ENCODE measurements around the gene ZBTB7C. TPM values are rescaled to one million over a fixed set of nuclear protein-coding genes. Genes with fewer than 3 reads are reported as not detected.

Gene ZBTB7C
- polyA plus RNA-seq, 1 experiment: not detected

DNA sequence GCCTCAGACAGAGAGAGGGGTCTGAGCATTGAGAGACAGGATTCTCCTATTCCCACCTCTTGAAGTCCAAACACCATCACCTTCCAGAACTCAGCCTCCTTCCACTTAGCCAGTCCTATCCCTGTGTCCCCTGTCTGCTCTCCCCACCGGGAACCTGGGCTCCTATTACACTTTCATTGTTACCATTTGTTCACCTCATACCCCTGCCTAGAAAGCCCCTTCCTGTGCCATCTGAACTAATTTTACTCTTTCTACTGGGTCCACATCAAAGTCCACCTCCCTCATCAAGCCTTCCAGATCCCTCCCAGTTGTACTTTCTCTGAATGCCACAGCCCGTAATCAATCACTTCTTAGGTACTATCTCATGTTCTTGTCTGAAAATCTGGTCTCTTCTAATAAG lies 220.6 kb downstream of the ZBTB7C start:
- POLR2A ChIA-PET: no interaction called here
- DNase-seq (ENCODE audit: low read depth): no peak
- peaks cover 13% of the 10 kb centered on the region for H3K27me3 ChIP-seq (ENCODE audit: control insufficient read depth, insufficient read depth, low read length)
- no peaks in the 10 kb centered on the region for H3K36me3 ChIP-seq (ENCODE audit: control insufficient read depth, insufficient read depth, low read length)
- TF ChIP-seq, protein P1, sequence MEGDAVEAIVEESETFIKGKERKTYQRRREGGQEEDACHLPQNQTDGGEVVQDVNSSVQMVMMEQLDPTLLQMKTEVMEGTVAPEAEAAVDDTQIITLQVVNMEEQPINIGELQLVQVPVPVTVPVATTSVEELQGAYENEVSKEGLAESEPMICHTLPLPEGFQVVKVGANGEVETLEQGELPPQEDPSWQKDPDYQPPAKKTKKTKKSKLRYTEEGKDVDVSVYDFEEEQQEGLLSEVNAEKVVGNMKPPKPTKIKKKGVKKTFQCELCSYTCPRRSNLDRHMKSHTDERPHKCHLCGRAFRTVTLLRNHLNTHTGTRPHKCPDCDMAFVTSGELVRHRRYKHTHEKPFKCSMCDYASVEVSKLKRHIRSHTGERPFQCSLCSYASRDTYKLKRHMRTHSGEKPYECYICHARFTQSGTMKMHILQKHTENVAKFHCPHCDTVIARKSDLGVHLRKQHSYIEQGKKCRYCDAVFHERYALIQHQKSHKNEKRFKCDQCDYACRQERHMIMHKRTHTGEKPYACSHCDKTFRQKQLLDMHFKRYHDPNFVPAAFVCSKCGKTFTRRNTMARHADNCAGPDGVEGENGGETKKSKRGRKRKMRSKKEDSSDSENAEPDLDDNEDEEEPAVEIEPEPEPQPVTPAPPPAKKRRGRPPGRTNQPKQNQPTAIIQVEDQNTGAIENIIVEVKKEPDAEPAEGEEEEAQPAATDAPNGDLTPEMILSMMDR (IDR thresholded peaks at IDR 0.05; ENCODE audit: insufficient read depth, low read depth, low read length): no peak
- H3K4me3 ChIP-seq (ENCODE audit: low read depth, low read length): no peak overlapping the region
- CTCF ChIA-PET: no interaction called here

DNA sequence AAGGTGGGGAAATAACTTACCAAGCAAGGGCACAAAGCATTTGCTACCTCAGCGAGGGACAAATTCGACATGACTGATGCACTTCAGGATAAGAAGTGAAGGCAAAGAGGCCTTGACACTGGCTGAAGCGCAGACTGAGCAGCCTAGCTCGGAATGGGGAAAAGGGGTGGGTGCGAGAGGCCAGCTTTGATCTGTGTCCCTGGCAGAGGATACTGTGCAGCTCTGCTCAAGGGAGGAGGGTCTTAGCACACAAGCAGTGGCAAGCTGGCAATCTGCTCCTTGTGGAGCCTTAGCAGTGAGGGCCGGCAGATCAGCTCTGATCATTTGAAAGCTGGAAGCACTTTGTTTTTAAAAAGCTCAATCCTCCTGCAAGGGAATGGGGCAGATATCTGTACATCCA lies 222.3 kb downstream of the ZBTB7C start:
- TF ChIP-seq, protein P1 (IDR thresholded peaks at IDR 0.05; ENCODE audit: insufficient read depth, low read depth, low read length): no peak
- H3K4me3 ChIP-seq (ENCODE audit: low read depth, low read length): no peak overlapping the region
- POLR2A ChIA-PET: no interaction called here
- peaks cover 13% of the 10 kb centered on the region for H3K27me3 ChIP-seq (ENCODE audit: control insufficient read depth, insufficient read depth, low read length)
- H3K36me3 ChIP-seq (ENCODE audit: control insufficient read depth, insufficient read depth, low read length): no peaks in the 10 kb centered on the region
- DNase-seq (ENCODE audit: low read depth): no peak
- CTCF ChIA-PET: interaction anchor here (1.0 kb wide), 1 partner anchor 21 kb away, joined by 3 read pairs; no protein-coding TSS in a partner anchor

DNA sequence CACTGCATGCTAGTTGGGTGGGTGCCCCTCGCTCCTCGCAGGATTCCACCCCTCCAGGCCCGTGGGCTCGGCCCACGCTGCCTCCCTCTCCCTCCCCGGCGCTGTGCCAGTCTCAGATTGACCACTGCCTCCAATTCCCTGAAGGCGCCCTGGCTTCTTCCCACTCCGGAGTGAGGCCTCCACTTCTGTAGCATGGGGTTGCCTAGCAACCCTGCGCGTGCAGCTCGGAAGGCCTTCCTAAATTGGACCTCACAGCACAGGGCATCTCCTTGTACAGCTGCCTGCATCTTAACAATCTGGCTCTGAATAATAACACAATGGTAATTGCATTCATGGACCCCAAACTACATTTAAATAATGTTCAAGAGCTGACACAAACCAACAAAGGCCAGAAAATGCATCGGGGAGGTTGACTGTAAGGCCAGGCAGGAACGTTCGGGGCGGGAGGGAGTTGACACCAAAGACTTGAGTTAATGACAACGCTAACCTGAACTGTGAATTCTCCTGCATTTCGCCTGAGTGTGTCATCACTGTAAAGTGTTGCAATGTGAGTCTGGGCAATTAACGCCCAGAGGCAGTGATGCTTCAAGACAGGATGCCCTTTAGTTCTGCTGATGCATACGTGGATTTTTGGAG lies 222.9 kb downstream of the ZBTB7C start:
- TF ChIP-seq, protein P1 (IDR thresholded peaks at IDR 0.05; ENCODE audit: insufficient read depth, low read depth, low read length): no peak
- Histone ChIP-seq H3K36me3 (ENCODE audit: control insufficient read depth, insufficient read depth, low read length) (no peaks in the 10 kb centered on the region), H3K27me3 (ENCODE audit: control insufficient read depth, insufficient read depth, low read length) (peaks cover 13% of the 10 kb centered on the region), H3K4me3 (ENCODE audit: low read depth, low read length) (no peak overlapping the region)
- no peak for DNase-seq (ENCODE audit: low read depth)
- POLR2A ChIA-PET: no interaction called here
- CTCF ChIA-PET: interaction anchor here (1.0 kb wide), 1 partner anchor 21 kb away, joined by 3 read pairs; no protein-coding TSS in a partner anchor

DNA sequence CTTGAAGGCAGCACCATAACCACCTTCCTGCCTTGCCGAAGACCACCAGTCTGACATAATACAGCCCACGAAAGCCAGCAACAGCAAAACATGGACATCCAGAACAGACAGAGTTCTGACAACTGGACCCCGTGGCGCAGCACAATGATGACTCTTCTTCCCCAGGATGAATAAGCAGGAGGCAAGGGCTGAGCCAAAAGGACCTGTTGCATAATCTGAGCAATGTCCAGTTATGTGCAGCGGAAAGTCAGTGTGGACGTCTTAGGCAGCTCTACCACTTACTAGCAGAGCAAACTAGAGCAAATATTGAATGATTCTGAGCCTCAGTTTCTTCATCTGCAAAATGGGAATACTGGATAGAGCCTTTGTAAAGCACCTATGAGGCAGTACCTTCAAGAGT lies 225.1 kb downstream of the ZBTB7C start:
- no peak for DNase-seq (ENCODE audit: low read depth)
- POLR2A ChIA-PET: no interaction called here
- TF ChIP-seq, protein P1 (IDR thresholded peaks at IDR 0.05; ENCODE audit: insufficient read depth, low read depth, low read length): no peak
- Histone ChIP-seq H3K27me3 (ENCODE audit: control insufficient read depth, insufficient read depth, low read length) (peaks cover 9% of the 10 kb centered on the region), H3K4me3 (ENCODE audit: low read depth, low read length) (no peak overlapping the region), H3K36me3 (ENCODE audit: control insufficient read depth, insufficient read depth, low read length) (no peaks in the 10 kb centered on the region)
- CTCF ChIA-PET: interaction anchor here (0.9 kb wide), 1 partner anchor 228 kb away, joined by 4 read pairs; no protein-coding TSS in a partner anchor

DNA sequence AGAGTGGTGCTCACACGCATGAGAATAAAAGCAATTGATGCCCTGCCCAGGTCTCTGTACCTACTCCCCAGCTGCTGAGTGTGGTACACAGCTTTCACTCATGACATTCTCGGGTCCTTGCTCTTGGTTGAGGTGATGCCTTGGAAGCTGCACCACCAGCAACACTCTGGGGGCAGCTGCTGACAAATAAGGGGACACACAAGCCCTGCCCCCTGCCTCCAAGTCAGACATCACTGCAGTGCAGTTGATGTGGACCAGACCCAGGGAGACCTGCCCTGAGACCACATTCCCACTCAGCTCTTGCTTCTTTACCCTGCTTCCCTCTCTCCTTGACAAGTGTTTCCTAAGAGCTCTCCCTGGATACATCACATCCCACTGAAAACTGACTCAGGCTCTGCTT lies 225.6 kb downstream of the ZBTB7C start:
- TF ChIP-seq, protein P1 (IDR thresholded peaks at IDR 0.05; ENCODE audit: insufficient read depth, low read depth, low read length): no peak
- H3K27me3 ChIP-seq (ENCODE audit: control insufficient read depth, insufficient read depth, low read length): peaks cover 9% of the 10 kb centered on the region
- H3K4me3 ChIP-seq (ENCODE audit: low read depth, low read length): no peak overlapping the region
- DNase-seq (ENCODE audit: low read depth): no peak
- ChIA-PET CTCF (interaction anchor here (0.9 kb wide), 1 partner anchor 228 kb away, joined by 4 read pairs; no protein-coding TSS in a partner anchor), POLR2A (no interaction called here)
- no peaks in the 10 kb centered on the region for H3K36me3 ChIP-seq (ENCODE audit: control insufficient read depth, insufficient read depth, low read length)
